Cardiac muscle cell (in vitro differentiated cells and primary cell): ENCODE data around the gene BAHD1. TPM values are rescaled to one million over a fixed set of nuclear protein-coding genes. Genes with fewer than 3 reads are reported as not detected.

Source experiments
- DNase-seq, 2 donors: peaks; one replicate each; pipeline versions ENCODE4 v3.0.0 to v3.0.0-alpha.2; 2010 to 2017; ENCODE audit warnings: low read depth in 1 of 2, low spot score in 1 of 2
- H3K27ac ChIP-seq: fragments of 200-600 bp; sonication (generic); 2 replicates; pipeline ENCODE4 v1.5.1; 2016
- H3K27me3 ChIP-seq: fragments of 200-600 bp; sonication (generic); 2 replicates; pipeline ENCODE4 v1.6.0; 2016; ENCODE audit warnings: control low read depth
- H3K36me3 ChIP-seq: fragments of 200-600 bp; sonication (generic); 2 replicates; pipeline ENCODE4 v1.5.1; 2016; ENCODE audit warnings: control low read depth
- H3K4me1 ChIP-seq: fragments of 200-600 bp; sonication (generic); 2 replicates; pipeline ENCODE4 v1.8.1; 2017; ENCODE audit warnings: low read depth, mild to moderate bottlenecking, mixed run types
- H3K4me3 ChIP-seq: fragments of 200-600 bp; sonication (generic); 2 replicates; pipeline ENCODE4 v1.5.1; 2016; ENCODE audit warnings: mild to moderate bottlenecking
- H3K9me3 ChIP-seq: fragments of 200-600 bp; sonication (generic); 2 replicates; pipeline ENCODE4 v1.5.1; 2017; ENCODE audit warnings: low read depth, mild to moderate bottlenecking, control low read depth
- CTCF ChIP-seq: IDR thresholded peaks from 2 replicates; pipeline ENCODE4 v1.5.1; 2012; ENCODE audit warnings: low read depth, mild to moderate bottlenecking, low read length
- polyA plus RNA-seq: library from polyadenylated mRNA; unstranded; fragments of >200 nt; fragmentation: Nextera tagmentation; extraction: Ambion mirVana; gene quantifications from 2 replicates; pipeline ENCODE4 v1.2.1, GENCODE V29; 2016
- total RNA-seq: library from RNA; depleted of rRNA; stranded (reverse); fragments of >200 nt; gene quantifications from 2 replicates; pipeline ENCODE4 v1.2.3, GENCODE V29; 2016

BAHD1 gene
- total and polyA plus RNA-seq, 2 experiments from 2014 or later, result 15.7 to 29.3 TPM

DNA sequence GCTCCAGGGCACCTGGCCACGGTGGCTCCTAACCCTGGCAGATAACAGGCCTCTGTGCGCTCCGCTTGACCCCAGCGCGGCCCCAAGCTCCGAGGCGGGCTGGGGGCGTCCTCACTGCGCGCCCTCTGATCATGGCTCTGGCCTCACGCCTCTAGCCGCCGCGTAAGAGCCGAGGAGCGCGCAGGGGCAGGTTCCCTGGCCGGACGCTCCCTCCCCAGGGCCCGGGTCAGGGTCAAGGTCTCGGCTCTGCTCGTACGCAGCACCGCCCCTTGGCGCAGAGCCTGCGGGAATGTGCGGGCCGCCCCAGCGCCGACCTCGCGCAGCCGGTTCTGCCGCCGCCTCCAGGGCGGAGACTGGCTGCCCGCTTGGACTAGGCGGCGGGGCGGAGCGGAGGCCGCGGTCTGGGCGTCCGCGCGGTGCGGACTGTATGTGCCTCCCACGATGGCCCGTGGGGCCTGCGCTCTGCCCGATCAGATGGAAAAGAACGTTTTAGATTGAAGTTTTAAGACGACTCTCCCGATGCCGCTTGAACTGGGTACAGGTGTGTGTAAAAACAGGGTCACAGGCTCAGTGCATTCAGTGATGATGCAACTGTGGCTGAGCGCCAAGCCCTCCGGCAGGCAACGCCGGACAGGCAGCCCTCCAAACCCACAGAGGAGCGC is 70.8 kb downstream of the BAHD1 start:
- Histone ChIP-seq H3K27me3 (peaks cover 52% of the 10 kb centered on the region), H3K4me1 (peaks cover 3% of the 10 kb centered on the region), H3K27ac (no peak overlapping the region), H3K9me3 (no peaks in the 10 kb centered on the region), H3K36me3 (no peaks in the 10 kb centered on the region), H3K4me3 (peak overlapping the region; percentile 13)
- DNase-seq, result peak; percentile 63
- TF ChIP-seq CTCF, result no peak

GRCh38 chr15:40512440-40512839 is 71.7 kb downstream of the BAHD1 start:
- no peak overlapping the region for H3K27ac ChIP-seq
- H3K36me3 ChIP-seq, result no peaks in the 10 kb centered on the region
- no peak overlapping the region for H3K4me3 ChIP-seq
- no peaks in the 10 kb centered on the region for H3K9me3 ChIP-seq
- TF ChIP-seq CTCF, result no peak
- no peaks in the 10 kb centered on the region for H3K4me1 ChIP-seq
- DNase-seq, result no peak
- peaks cover 52% of the 10 kb centered on the region for H3K27me3 ChIP-seq

DNA sequence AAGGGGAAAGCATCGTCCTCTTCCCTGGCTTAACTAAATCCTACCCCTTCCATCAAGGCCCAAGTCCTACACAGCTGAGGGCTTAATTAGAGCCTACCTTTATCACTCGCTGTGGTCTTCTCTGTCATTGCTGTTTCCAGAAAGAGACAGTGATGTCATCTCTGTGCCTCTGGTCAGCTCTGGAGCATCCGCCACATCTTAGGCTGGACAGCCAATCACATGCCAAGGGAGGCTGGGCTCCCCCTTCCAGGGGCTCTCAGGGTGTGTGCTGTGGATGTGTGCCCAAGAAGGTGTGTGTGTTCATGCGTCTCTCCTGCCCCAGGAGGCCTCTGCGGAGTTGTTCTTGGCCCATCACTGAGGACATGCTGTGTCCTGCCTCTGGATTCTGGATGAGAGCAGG is 72.9 kb downstream of the BAHD1 start:
- Histone ChIP-seq H3K27me3 (peaks cover 47% of the 10 kb centered on the region), H3K9me3 (no peaks in the 10 kb centered on the region), H3K27ac (no peak overlapping the region), H3K4me1 (no peaks in the 10 kb centered on the region), H3K4me3 (no peak overlapping the region), H3K36me3 (no peaks in the 10 kb centered on the region)
- no peak for DNase-seq
- TF ChIP-seq CTCF, result no peak

- TF ChIP-seq CTCF, result no peak
- H3K4me1 ChIP-seq, result no peaks in the 10 kb centered on the region
- peaks cover 20% of the 10 kb centered on the region for H3K27me3 ChIP-seq
- no peak for DNase-seq
- no peaks in the 10 kb centered on the region for H3K36me3 ChIP-seq
- H3K27ac ChIP-seq, result no peak overlapping the region
- H3K9me3 ChIP-seq, result no peaks in the 10 kb centered on the region
- H3K4me3 ChIP-seq, result no peak overlapping the region
Measured at GRCh38 chr15:40516322-40516721, 75.6 kb downstream of the BAHD1 start.

Other genes with a start within 250 kb of the BAHD1 start
- gene PAK6, start 201.9 kb upstream of the BAHD1 start, total RNA-seq, result 9.7 and 18.7 TPM in 2 replicates
- gene PAK6, start 201.9 kb upstream of the BAHD1 start, polyA plus RNA-seq, result 4.2 and 8.3 TPM in 2 replicates
- 24.4 and 104 TPM in 2 replicates for gene ANKRD63, start 157.9 kb upstream of the BAHD1 start, total RNA-seq
- 13.7 and 45.7 TPM in 2 replicates for gene ANKRD63, start 157.9 kb upstream of the BAHD1 start, polyA plus RNA-seq
- gene PLCB2, start 133.0 kb upstream of the BAHD1 start, total RNA-seq, result 16.9 and 41.2 TPM in 2 replicates
- gene PLCB2, start 133.0 kb upstream of the BAHD1 start, polyA plus RNA-seq, result 28.3 and 45.9 TPM in 2 replicates
- gene INAFM2, start 117.3 kb upstream of the BAHD1 start, total RNA-seq, result 133 and 217 TPM in 2 replicates
- gene INAFM2, start 117.3 kb upstream of the BAHD1 start, polyA plus RNA-seq, result 186 and 330 TPM in 2 replicates
- 8.2 and 9.6 TPM in 2 replicates for gene CCDC9B, start 100.0 kb upstream of the BAHD1 start, total RNA-seq
- gene CCDC9B, start 100.0 kb upstream of the BAHD1 start, polyA plus RNA-seq, result 12.5 and 14.6 TPM in 2 replicates
- not detected in 2 replicates for gene PHGR1, start 89.9 kb upstream of the BAHD1 start, total RNA-seq
- gene PHGR1, start 89.9 kb upstream of the BAHD1 start, polyA plus RNA-seq, result not detected in 2 replicates
- gene DISP2, start 82.7 kb upstream of the BAHD1 start, total RNA-seq, result 0.15 and 0.21 TPM in 2 replicates
- 0.05 TPM in 1 of 2 replicates, not detected in the other for gene DISP2, start 82.7 kb upstream of the BAHD1 start, polyA plus RNA-seq
- 25.6 and 84.3 TPM in 2 replicates for gene KNSTRN, start 58.2 kb upstream of the BAHD1 start, total RNA-seq
- 23.0 and 76.5 TPM in 2 replicates for gene KNSTRN, start 58.2 kb upstream of the BAHD1 start, polyA plus RNA-seq
- 75.2 and 96.1 TPM in 2 replicates for gene IVD, start 35.2 kb upstream of the BAHD1 start, total RNA-seq
- gene IVD, start 35.2 kb upstream of the BAHD1 start, polyA plus RNA-seq, result 114 and 130 TPM in 2 replicates
- gene CHST14, start 30.0 kb downstream of the BAHD1 start, total RNA-seq, result 18.3 and 24.4 TPM in 2 replicates
- gene CHST14, start 30.0 kb downstream of the BAHD1 start, polyA plus RNA-seq, result 22.1 and 26.0 TPM in 2 replicates
- 16.7 and 20.2 TPM in 2 replicates for gene CCDC32, start 124.1 kb downstream of the BAHD1 start, total RNA-seq
- gene CCDC32, start 124.1 kb downstream of the BAHD1 start, polyA plus RNA-seq, result 22.6 and 26.2 TPM in 2 replicates
- 20.3 and 22.7 TPM in 2 replicates for gene RPUSD2, start 128.3 kb downstream of the BAHD1 start, total RNA-seq
- gene RPUSD2, start 128.3 kb downstream of the BAHD1 start, polyA plus RNA-seq, result 19.7 and 20.3 TPM in 2 replicates
- 1.7 and 15.2 TPM in 2 replicates for gene KNL1, start 153.3 kb downstream of the BAHD1 start, total RNA-seq
- 1.4 and 12.1 TPM in 2 replicates for gene KNL1, start 153.3 kb downstream of the BAHD1 start, polyA plus RNA-seq